Activated gamma-delta T cell (primary cell): ENCODE data around the gene GSKIP.

Experiments
- DNase-seq: peaks from one replicate; lab custom pipeline; 2025; lab: John Stamatoyannopoulos, UW

The GSKIP gene

DNA sequence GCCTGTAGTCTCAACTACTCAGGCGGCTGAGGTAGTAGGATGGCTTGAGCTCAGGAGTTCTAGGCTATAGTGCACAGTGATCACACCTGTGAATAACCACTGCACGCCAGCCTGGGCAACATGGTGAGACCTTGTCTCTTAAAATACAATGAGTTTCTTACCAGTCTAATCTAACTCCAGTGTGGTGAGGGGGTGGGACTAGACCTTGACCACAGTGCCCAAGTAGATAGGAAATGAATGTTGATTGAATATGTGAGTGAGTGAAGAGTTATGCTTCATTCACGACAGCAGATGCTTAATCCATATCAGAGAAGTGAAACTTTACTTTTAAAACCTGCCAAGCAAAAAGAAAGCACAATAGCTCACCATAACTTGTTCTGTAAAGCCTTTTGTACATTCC lies 17.4 kb downstream of the GSKIP start:
- DNase-seq = no peak

DNA sequence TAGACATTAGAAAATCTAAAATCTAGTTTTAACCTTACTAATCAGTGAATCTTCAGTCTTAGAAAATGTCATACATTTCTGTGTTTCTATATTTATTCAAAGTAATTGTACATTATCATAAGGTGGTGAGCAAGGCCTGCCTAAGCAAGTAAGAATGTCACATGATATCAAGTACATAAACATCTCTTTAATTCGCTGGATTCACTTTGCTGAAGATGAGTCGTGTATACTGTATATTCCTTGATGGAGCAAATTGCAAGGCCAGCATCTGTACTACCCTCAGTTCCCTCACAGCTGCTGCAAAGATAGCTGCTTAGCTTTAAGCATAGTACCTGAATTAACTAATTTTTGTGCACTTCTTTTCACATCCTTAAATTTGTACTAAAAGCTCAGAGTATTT lies 20.1 kb downstream of the GSKIP start:
- no peak for DNase-seq

DNA sequence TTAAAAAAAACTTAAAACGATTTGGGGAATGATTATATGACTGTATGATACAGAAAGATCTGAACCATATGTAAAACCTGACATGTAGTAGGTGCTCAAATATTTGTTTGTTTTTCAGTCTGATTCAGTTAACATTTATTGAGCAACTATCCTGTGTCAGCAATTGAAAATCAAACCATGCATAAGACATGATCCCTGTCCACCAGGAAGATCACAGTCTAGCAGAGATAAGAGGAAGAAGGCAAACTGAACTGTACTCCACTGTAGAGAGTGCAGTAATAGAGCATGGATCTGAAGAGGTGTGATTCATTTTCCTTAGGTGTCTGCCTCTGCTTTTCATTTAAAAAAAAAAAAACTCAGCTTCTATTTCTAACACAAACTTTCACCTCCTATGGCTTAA lies 20.7 kb downstream of the GSKIP start:
- no peak for DNase-seq

DNA sequence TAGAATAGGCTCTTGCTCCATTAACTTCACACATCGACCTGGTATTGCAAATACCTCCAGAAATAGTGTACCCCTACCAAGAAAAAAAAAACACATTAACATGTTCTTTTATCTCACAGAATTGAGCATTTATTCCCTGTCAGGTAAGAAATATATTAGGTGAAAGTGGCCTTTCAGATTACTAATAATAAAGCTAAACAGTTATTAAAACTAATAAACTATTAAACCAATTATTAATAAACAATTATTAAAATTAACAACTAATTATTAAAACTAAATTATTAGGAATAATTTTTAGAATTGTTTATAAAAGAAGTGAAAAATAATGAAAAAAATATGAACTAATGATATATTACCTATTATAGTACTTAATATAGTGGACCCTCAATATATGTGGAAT lies 21.4 kb downstream of the GSKIP start:
- no peak for DNase-seq

DNA sequence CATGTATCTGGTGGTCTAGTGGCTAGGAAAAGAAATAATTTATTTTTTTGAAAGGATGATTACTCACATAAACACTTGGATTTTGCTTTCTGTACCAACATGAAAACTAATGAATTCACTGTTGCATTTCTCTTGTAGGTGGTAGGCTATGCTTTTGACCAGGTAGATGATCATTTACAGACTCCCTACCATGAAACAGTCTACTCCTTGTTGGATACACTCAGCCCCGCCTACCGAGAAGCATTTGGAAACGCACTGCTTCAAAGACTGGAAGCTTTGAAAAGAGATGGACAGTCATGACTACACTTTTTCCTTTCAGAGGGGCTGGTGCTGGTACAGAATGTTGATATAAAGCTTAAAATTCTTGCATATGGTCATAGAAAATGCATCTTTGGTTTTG lies 22.1 kb downstream of the GSKIP start:
- DNase-seq = no peak

DNA sequence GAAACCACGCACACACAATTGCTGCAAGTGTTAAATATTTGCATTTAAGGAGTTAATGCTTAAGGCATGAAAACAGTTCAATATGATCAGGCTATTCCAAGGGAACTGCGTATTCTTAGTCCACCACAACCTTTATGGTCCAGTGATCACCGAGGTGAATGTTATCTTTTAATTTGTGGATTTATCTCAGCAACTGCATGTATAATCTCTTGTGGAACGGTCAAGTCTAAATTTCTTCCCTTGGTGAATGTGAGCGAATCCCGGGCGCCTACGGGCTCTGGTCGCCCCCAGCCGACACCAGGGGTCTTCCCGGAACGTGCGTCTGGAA lies 27.6 kb downstream of the GSKIP start:
- DNase-seq = no peak

DNA sequence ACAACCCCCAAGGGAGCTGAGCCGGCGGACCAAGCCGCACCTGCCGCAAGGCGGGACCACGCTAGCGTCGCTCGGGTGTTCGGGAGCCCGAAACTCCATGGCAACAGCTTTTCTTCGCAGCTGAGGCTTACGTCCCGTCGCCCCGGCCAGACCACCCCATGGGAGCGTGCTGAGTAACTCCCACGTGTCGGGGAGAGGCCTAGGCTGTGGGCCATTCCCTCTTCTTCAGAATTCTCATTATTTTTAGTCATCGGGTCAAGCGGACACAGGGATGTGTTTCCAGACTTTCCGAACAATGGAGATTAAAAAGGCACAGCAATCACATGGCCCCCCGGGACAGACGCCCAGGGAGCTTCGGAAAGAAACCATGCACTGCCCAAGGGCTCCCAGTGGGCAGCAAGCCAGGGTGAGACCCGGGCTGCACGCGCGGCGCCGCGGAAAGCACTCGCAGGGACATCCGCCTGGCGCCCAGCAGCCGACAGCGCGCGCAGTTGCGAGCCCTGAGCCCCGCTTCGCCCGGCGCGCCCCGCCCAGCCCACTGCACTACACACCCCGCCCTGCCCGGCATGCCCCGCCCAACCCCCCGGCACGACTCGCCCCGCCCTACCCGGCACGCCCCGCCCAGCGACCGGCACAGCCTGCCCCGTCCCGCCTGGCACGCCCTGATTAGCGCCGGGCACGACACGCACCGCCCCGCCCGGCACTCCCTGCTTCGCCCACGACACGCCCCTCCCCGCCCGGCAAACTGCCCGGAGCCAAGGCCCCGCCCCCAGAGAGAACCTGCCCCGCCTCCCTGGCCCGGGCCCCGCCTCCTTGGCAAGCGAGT lies 28.2 kb downstream of the GSKIP start:
- DNase-seq = peak; percentile 99

DNA sequence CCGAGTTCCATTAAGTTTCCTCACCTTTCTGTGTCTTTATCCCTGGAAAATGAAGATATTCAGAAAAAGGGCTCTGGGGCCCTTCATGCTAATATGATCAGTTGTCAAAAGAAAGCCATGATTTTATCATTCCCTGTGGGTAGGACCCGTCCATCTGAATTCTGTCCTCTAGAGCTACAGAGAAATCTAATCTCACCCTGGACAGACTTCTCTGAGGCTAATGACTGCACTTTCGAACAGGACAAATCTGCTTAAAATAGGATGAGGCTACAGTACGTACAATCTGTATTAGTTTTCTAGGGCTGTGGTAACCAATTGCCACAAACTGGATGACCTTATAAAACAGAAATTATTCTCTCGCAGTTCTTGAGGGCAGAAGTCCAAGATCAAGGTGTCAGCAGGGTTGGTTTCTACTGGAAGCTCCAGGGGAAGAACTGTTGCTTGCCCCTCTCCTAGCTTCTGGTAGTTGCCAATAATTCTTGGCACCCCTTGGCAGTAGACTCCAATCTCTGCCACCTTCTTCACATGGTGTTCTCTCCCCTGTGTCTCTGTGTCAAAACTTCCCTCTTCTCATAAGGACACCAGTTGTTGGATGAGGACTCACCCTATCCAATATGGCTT lies 29.9 kb downstream of the GSKIP start:
- no peak for DNase-seq

DNA sequence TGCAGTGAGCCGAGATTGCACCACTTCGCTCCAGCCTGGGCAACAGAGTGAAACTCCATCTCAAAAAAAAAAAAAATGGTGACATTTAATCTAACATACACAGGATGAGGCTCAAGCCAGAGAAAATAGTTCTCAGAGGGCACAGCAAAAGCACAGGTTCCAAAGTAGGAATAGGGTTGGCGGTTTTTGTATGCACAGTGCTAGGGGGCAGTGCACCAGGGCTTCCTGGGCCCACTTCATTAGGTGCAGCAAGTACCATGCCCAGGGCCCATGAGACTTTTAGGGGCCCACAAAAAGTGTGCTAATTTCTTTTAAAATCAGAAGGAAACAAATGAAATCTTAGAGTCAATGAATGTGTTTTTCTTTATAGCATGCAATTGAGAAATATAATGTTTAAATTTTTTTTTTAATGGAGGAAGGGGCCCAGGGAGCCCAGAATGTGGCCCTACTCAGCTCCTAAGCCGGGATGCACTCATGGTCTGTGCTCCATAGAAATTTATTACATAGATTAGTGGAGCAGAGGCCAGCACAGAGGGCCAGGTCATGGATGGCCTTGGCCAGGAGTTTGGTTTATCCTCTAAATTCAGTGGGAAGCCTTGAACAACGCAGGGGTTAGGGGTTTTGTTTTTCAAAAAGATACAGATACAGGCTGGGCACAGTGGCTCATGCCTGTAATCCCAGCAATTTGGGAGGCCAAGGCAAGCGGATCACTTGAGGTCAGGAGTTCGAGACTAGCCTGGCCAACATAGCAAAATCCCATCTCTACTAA lies 30.9 kb downstream of the GSKIP start:
- DNase-seq = no peak

DNA sequence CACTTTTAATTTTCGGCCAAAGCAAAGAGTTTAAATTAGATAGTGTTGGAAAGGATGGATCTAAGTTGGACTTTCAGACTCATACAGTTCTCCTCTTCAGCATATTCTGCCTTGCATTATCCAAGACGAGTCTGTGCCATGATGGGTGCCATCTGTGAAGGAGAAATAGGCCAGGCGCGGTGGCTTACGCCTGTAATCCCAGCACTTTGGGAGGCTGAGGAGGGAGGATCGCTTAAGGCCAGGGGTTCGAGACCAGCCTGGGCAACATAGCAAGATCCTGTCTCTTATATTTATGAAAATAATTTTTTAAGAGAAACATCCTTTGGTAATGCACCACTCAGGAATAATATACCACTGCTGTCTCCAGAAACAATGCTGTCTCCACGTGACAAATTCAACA lies 35.1 kb downstream of the GSKIP start:
- DNase-seq = no peak

DNA sequence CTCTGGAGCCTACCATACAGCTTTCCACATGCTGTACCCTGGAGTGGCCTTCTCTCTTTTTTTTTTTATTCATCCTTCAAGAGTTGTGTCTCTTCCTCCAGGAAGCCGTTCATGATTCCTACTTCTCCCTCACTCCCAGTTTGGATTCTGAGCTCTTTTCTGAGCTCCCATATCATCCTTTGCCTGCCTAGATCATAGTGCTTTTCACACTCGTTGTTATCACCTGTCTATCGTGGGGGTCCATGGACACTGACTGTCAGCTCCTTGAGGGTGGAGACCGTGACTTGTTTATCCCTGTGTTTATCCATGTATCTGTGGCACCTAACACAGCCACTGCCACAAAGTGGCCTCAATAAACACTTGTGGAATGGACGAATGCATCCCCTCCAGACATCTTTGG lies 35.6 kb downstream of the GSKIP start:
- DNase-seq = no peak

DNA sequence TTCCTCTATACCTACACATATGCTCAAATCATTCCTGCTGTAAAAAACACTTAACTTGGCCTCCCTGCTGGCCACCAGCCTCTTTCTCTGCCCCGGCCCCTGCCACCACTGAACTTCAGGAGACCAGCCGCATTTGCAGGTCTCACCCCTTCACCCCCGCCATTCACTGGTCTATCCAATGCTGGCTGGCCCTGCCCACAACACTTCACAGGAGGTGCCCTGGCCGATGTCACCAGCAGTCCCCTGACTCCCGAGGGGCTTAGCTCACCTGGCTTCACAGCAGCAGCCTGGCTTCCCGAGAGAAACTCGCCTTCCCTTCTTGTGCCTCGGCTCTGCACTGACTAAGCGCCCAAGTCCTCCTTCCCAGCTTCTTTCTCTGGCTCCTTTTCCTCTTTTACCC lies 36.1 kb downstream of the GSKIP start:
- no peak for DNase-seq

DNA sequence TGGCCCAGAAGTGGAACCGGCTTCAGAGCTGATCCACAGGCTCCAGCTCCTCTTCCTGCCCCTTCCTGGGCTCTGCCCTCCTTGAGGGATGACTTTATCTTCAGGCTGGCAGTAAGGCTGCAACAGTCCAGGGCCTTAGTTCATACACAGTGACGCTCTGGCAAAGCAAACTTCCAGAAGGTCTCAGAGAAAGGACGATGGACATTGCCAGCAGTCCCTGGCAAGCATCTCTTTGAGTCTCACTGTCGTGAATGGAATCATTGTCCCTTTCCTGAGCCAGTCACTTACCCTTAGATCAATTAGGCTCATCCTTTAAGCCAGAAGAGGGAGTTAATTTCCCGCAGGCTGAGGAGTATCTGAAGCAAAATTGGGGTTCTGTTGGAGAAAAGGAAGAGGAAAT lies 37.2 kb downstream of the GSKIP start:
- DNase-seq = no peak

DNA sequence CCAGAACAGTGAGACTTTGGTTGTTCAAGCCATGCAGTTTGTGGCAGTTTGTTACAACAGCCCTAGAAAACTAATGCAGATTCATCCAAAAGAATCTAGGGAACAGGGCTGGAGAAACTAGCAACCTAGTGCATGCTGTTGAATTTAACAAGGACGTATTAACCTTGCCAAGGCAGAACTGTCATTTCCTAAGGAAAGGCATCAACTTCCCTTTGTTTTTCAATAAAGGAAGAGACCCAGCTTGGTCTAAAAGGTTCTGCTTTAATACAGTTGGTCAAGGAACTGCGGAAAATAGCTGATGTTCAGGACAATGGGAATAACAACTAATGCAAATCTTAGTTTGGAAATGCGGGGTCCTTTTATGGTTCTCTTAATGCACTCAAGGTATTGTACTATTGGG lies 40.1 kb downstream of the GSKIP start:
- no peak for DNase-seq

DNA sequence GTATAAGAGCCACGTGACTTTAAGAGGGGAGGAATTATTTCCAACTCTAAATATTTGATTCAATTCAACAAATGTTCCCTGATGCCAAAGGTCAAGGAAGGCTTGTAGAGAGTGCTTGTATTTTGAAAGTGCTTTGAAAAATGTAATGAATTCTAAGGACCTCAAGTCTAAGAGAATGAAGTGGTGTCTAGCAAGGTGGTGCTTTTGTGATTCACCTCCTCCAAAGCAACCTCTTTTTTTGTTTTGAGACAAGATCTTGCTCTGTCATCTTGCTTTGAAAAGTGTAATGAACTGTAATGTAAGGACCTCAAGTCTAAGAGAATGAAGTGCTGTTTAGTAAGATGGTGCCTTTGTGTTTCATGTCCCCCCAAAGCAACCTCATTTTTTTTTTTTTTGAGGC lies 42.4 kb downstream of the GSKIP start:
- no peak for DNase-seq

DNA sequence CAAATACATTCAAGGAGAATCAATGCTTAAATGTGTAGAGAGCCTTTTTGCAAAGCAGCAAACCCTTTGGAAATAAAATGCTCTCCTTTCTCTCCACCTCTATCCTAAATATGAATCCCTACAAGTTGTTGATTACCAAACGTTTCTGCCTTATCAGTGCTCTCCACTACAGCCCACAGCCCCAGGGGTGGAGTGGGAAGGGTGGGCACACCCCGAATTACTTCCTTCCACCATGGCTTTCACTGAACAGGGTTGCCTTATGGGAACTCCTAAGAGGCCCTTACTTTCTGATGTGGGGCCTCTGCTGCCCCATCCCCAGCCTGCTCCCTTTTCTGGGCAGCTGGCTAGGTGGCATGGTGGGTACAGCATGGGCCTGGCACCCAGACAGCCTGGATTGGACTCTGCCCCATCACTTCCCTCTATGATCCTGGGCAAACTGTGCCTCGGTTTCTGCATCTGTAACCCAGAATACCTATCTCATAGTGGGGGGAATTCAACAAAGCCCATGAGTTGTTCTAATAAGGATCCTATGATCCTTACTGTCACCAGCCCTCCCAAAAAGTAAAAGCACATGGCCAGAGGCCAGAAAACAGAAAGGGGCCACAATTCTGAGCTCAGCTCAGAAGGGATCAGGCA lies 44.7 kb downstream of the GSKIP start:
- no peak for DNase-seq

DNA sequence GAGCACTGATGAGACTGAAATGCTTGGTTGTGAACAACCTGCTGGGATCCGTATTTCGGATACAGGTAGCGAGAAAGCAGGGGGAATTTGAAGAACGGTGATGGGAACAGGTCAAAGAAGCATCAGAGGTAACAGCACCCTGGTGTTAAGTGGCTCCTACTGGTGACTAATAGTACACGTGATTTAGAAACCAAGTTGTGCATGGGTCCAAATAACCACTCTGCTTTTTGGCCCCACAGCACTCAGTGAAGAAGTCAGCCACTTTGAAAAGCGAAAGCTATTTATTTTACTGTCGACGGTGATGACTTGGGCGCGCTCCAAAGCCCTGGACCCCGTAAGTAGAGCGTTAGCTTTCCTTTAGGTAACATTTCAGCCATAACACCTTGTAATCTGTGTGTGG lies 45.3 kb downstream of the GSKIP start:
- DNase-seq = no peak

DNA sequence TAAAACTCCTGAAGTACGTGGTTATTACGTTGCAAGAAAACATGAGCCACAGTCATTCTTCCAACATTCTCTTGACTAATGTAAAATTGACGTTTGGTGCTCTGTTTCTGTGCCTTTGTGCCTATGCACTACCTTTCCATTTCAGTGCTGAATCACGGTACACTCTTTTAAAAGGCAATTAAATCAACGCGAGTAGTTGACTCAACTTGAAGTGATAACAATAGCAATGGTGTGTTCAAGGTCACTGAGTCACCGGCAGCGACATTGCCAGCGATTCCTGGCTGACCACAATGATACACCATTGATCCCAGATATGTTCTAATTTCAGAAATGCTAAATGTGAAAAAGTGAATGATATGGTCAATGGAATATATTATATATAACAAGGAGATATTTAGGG lies 46.4 kb downstream of the GSKIP start:
- no peak for DNase-seq

DNA sequence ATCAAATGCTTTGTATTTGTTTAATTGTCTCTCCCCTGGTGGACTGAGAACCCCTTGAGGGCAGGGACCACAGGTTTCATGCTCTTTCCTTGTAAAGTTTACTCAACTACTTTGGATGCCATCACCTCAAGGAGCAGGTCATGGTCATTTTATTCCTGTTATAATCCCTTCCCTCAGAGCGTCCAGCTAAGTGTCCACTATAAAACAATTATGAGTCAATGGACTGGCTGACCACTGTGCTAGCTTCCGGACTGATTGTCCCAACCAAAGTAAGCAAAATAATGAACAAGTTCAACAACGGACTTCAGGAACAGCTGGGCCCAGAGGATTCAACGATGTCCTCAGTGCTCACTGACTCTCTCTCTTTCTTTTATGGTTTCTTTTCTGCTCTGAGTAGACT lies 46.8 kb downstream of the GSKIP start:
- DNase-seq = no peak

DNA sequence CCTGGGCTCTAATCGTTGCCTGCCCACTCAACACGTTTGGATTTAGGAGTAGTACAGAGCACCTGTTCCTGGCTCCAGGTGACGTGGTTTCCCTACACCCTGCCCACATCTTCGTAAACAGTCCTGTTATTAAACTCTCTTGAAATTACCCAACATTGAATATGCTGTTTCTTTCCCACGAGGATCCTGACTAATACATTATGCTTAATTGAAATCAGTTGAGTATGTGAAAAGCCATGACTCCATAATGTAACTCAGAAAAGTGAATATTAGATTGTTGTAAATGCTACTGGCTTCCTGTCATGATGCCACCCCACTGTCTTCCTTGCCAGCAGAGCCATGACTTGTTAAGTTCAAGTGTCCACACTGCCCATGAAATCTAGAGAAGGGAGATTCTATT lies 50.2 kb downstream of the GSKIP start:
- no peak for DNase-seq

DNA sequence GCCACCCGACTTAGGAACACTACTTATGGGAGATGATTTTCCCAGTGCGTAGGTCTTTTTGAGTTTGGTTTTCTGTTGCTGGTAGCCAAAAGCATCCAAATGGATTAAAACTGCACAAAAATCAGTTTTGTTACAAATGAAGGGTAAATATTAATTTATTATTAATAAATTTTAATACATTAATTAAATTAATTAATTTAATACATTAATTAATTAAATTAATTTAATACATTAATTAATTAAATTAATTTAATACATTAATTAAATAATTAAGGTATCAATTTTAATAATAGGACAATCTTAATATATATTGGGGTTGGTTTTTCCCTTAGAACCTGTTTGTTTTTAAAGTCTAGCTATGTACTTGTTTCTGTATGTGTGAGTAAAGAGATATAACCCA lies 52.2 kb downstream of the GSKIP start:
- DNase-seq = no peak

DNA sequence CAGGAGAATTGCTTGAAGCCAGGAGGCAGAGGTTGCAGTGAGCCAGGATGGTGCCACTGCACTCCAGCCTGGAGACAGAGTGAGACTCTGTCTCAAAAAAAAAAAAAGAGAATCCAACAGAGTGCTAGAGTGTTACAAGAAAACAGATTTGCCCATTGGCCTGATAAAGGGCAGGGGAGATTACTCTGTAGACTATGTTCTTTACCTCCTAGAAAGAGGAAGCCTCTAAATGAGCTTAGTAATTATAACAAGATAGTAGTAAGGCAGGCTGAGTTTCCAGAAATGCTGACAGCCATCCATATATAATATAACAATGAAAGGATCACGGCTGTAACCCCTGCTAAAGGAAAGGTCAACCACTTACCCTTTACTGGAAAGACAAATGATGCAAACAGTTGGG lies 53.0 kb downstream of the GSKIP start:
- no peak for DNase-seq

DNA sequence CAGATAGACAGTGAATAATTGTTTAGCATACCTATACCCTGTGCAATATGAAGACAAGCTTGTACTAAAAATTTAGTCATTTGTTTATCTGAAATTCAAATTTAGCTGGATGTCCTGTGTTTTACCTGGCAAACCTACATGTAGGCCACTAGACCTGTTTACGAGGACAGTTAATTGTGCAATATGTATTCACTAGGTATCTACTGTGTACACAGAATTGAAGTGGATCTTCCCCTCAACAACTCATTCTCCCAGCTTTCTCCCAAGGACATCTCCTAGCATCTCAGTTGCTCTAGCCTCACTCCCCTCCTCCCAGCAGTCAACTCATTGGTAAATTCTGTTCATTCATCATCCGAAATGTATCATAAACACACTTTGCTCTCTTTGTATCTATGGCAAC lies 53.9 kb downstream of the GSKIP start:
- no peak for DNase-seq
